Measurements from ENCODE around the gene CCM2L. TPM values are rescaled to one million over a fixed set of nuclear protein-coding genes. Genes with fewer than 3 reads are reported as not detected.

Gene CCM2L
- polyA plus RNA-seq, 5 donors = 9.6 to 16.7 (median 12.6) TPM

- no peak for DNase-seq
Observed at GRCh38 chr20:31991339-31991705, 18.9 kb upstream of the CCM2L start.

GRCh38 chr20:31992086-31992485 lies 18.2 kb upstream of the CCM2L start:
- DNase-seq = no peak

- no peak for DNase-seq
Observed at GRCh38 chr20:31996996-31997395, 13.2 kb upstream of the CCM2L start.

- no peak for DNase-seq
Observed at GRCh38 chr20:31998246-31998645, 12.0 kb upstream of the CCM2L start.

- DNase-seq = no peak
Observed at GRCh38 chr20:32003325-32003724, 6.9 kb upstream of the CCM2L start.

- no peak for DNase-seq
Observed at GRCh38 chr20:32004963-32005362, 5.3 kb upstream of the CCM2L start.

GRCh38 chr20:32006053-32006452 lies 4.2 kb upstream of the CCM2L start:
- DNase-seq = no peak

- DNase-seq = no peak
Observed at GRCh38 chr20:32006841-32007786, 3.1 kb upstream of the CCM2L start.

GRCh38 chr20:32007787-32008616 lies 2.2 kb upstream of the CCM2L start:
- no peak for DNase-seq

- DNase-seq = no peak
Observed at GRCh38 chr20:32009564-32009963, 674 bp upstream of the CCM2L start.

- DNase-seq = no peak
Observed at GRCh38 chr20:32010666-32011065, 428 bp downstream of the CCM2L start.

GRCh38 chr20:32012159-32012688 lies 2.0 kb downstream of the CCM2L start:
- DNase-seq = no peak

GRCh38 chr20:32013326-32013725 lies 3.1 kb downstream of the CCM2L start:
- DNase-seq = no peak

- DNase-seq = no peak
Observed at GRCh38 chr20:32017711-32018251, 7.5 kb downstream of the CCM2L start.

- DNase-seq = peak in 1 of 2 donors; percentile 33
Observed at GRCh38 chr20:32018269-32019155, 8.3 kb downstream of the CCM2L start.

GRCh38 chr20:32019156-32019510 lies 8.9 kb downstream of the CCM2L start:
- DNase-seq = no peak

GRCh38 chr20:32019563-32020463 lies 9.6 kb downstream of the CCM2L start:
- DNase-seq = no peak

GRCh38 chr20:32021091-32021490 lies 10.9 kb downstream of the CCM2L start:
- DNase-seq = no peak

GRCh38 chr20:32024683-32025295 lies 14.6 kb downstream of the CCM2L start:
- no peak for DNase-seq

GRCh38 chr20:32027643-32028042 lies 17.4 kb downstream of the CCM2L start:
- no peak for DNase-seq
